GM23338 (cell line): Measurements from ENCODE around the gene JMJD7. TPM values are rescaled to one million over a fixed set of nuclear protein-coding genes. Genes with fewer than 3 reads are reported as not detected.

Source experiments
- ATAC-seq: fragments of 200-7000 bp; cut with Tn5 transposase; 3 replicates; pipeline ENCODE4 v1.9.1; 2020
- DNase-seq: peaks from one replicate; pipeline ENCODE4 v3.0.0-alpha.2; 2015; ENCODE audit warnings: low spot score
- H2AFZ ChIP-seq: fragments of 200-600 bp; sonication (generic); 2 replicates; pipeline ENCODE4 v1.8.0; 2016; ENCODE audit warnings: antibody characterized with exemption, mild to moderate bottlenecking, moderate library complexity
- H3F3A ChIP-seq: fragments of 200-600 bp; sonication (generic); replicated peaks from 2 replicates; pipeline ENCODE4 v1.8.0; 2017; ENCODE audit warnings: antibody characterized with exemption, mixed run types, low read depth
- H3K27ac ChIP-seq: fragments of 200-600 bp; sonication (generic); 2 replicates; pipeline ENCODE4 v1.6.1; 2016; ENCODE audit warnings: low read depth
- H3K27me3 ChIP-seq: fragments of 200-600 bp; sonication (generic); 2 replicates; pipeline ENCODE4 v1.8.0; 2016; ENCODE audit warnings: mild to moderate bottlenecking, mixed run types, moderate library complexity; ENCODE audit not compliant: insufficient read depth
- H3K36me3 ChIP-seq: fragments of 200-600 bp; sonication (generic); 2 replicates; pipeline ENCODE4 v1.8.0; 2016; ENCODE audit warnings: mild to moderate bottlenecking; ENCODE audit not compliant: insufficient read depth
- H3K4me1 ChIP-seq: fragments of 200-600 bp; sonication (generic); 2 replicates; pipeline ENCODE4 v1.8.0; 2016; ENCODE audit warnings: mild to moderate bottlenecking, moderate library complexity; ENCODE audit not compliant: insufficient read depth
- H3K4me2 ChIP-seq: fragments of 200-600 bp; sonication (generic); 2 replicates; pipeline ENCODE4 v1.7.1; 2017; ENCODE audit warnings: mixed run types
- H3K4me3 ChIP-seq: fragments of 200-600 bp; sonication (generic); 2 replicates; pipeline ENCODE4 v1.6.1; 2016; ENCODE audit warnings: mixed run types
- H3K79me2 ChIP-seq: fragments of 200-600 bp; sonication (generic); replicated peaks from 2 replicates; pipeline ENCODE4 v1.8.0; 2017; ENCODE audit warnings: mild to moderate bottlenecking; ENCODE audit not compliant: insufficient read depth
- H3K9me2 ChIP-seq: fragments of 200-600 bp; sonication (generic); 2 replicates; pipeline ENCODE4 v1.8.0; 2017; ENCODE audit not compliant: insufficient read depth
- H4K20me1 ChIP-seq: fragments of 200-600 bp; sonication (generic); replicated peaks from 2 replicates; pipeline ENCODE4 v1.8.0; 2017; ENCODE audit warnings: mild to moderate bottlenecking; ENCODE audit not compliant: insufficient read depth
- H3K27ac Mint-ChIP-seq: 2 replicates; pipeline ENCODE4 v1.8.0; 2020; ENCODE audit warnings: inconsistent platforms, mild to moderate bottlenecking, moderate library complexity, mixed read lengths
- H3K27me3 Mint-ChIP-seq: 3 replicates; pipeline ENCODE4 v1.8.0; 2022; ENCODE audit warnings: low read depth, mild to moderate bottlenecking, moderate library complexity, mixed read lengths, inconsistent platforms; ENCODE audit not compliant: insufficient read depth, poor library complexity
- H3K36me3 Mint-ChIP-seq: 3 replicates; pipeline ENCODE4 v1.8.0; 2021; ENCODE audit warnings: low read depth, mild to moderate bottlenecking, inconsistent platforms, moderate library complexity, mixed read lengths
- H3K4me1 Mint-ChIP-seq: 3 replicates; pipeline ENCODE4 v1.8.0; 2020; ENCODE audit warnings: mild to moderate bottlenecking, inconsistent platforms, mixed read lengths
- H3K4me3 Mint-ChIP-seq: 3 replicates; pipeline ENCODE4 v1.8.0; 2021; ENCODE audit warnings: moderate library complexity, mild to moderate bottlenecking, inconsistent platforms, mixed read lengths
- H3K9me3 Mint-ChIP-seq: 3 replicates; pipeline ENCODE4 v1.8.0; 2020; ENCODE audit warnings: moderate library complexity, mild to moderate bottlenecking, inconsistent platforms, mixed read lengths
- CREB1 ChIP-seq: fragments of 250-450 bp; sonication (Bioruptor Pico); IDR thresholded peaks from 2 replicates; pipeline ENCODE4 v1.5.0; 2020; ENCODE audit warnings: low read depth, mild to moderate bottlenecking, moderate library complexity
- EZH2 ChIP-seq: fragments of 200-600 bp; sonication (generic); IDR thresholded peaks from one replicate; pipeline ENCODE4 v1.8.0; 2017; ENCODE audit warnings: antibody characterized with exemption, mild to moderate bottlenecking, low read depth; ENCODE audit not compliant: unreplicated experiment
- NANOG ChIP-seq: IDR thresholded peaks from 2 replicates; pipeline ENCODE4 v1.6.1; 2016; ENCODE audit warnings: antibody characterized with exemption, borderline replicate concordance
- POLR2AphosphoS5 ChIP-seq: IDR thresholded peaks from 2 replicates; pipeline ENCODE4 v1.6.1; 2016; ENCODE audit warnings: antibody characterized with exemption, low read depth
- STAT1 ChIP-seq: IDR thresholded peaks from one replicate; pipeline ENCODE4 v1.6.1; 2016; ENCODE audit warnings: antibody characterized with exemption; ENCODE audit not compliant: unreplicated experiment
- ZNF114 ChIP-seq: fragments of 250-450 bp; sonication (Bioruptor Pico); IDR thresholded peaks from 2 replicates; pipeline ENCODE4 v1.5.0; 2020; ENCODE audit warnings: mild to moderate bottlenecking, moderate library complexity
- ZNF462 ChIP-seq: fragments of 250-450 bp; sonication (Bioruptor Pico); IDR thresholded peaks from 2 replicates; pipeline ENCODE4 v1.5.0; 2020; ENCODE audit warnings: mild to moderate bottlenecking, moderate library complexity
- polyA plus RNA-seq: library from polyadenylated mRNA; unstranded; fragments of >200 nt; fragmentation: Nextera tagmentation; extraction: Ambion mirVana; gene quantifications from 2 replicates; pipeline ENCODE4 v1.2.1, GENCODE V29; 2016
- total RNA-seq: library from RNA; depleted of rRNA; stranded (reverse); fragments of >200 nt; shearing (Covaris generic); gene quantifications from 2 replicates; pipeline ENCODE4 v1.2.3, GENCODE V29; 2014
- TF ChIP-seq, protein P1 (sequence below): IDR thresholded peaks from 2 replicates; pipeline ENCODE4 v1.6.1; 2016; ENCODE audit warnings: antibody characterized with exemption

JMJD7 gene
- total and polyA plus RNA-seq, 2 experiments from 2014 or later: 8.5 to 9.2 TPM

DNA sequence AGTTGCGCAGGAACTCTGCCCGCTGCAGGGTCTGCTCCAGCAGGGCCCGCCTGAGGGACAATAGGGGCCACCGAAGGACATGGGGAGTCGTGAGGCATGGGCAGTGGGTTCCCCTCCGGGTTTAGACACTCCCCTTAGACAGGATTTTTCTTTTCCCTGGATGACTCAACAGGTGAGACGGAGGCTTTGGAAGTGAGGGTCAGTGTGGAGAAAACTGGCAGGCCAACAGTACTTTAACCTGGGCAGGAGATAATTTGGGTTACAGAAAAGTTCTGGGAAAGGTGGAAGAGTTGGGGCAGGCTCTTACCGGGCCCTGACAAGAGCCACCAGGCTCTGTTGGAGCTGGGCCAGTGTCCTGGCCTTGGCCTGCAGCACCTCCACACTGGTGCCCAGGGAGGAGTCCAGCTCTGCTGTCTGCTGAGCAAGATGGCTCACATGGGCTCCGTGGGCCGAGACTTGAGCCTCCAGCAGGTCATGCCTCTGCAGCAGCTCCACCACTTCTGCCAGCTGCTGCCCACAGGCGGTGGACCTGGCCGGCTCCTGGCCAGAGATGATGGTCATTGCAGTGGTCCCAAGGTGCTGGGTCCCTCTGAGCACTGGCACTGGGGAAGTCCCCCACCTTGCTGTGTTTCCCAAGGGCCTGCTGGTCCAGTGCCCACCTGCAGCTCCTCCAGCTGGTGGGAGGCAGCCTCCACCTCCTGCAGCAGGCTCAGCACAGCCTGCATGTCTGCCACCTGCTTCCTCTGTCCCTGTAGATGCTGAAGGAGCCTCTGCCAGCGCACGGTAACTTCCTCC, 55.0 kb downstream of the JMJD7 start (continued):
- TF ChIP-seq ZNF462 (CRISPR knock-in tag) (no peak), ZNF114 (CRISPR knock-in tag) (no peak), STAT1 (no peak), NANOG (no peak), EZH2 (no peak), POLR2AphosphoS5 (no peak)
- TF ChIP-seq, protein P1, sequence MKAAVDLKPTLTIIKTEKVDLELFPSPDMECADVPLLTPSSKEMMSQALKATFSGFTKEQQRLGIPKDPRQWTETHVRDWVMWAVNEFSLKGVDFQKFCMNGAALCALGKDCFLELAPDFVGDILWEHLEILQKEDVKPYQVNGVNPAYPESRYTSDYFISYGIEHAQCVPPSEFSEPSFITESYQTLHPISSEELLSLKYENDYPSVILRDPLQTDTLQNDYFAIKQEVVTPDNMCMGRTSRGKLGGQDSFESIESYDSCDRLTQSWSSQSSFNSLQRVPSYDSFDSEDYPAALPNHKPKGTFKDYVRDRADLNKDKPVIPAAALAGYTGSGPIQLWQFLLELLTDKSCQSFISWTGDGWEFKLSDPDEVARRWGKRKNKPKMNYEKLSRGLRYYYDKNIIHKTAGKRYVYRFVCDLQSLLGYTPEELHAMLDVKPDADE: no peak

- no peaks in the 10 kb centered on the region for H3K4me1 ChIP-seq
- DNase-seq (no peak), ATAC-seq (no peak)
- H3F3A ChIP-seq: 0 out of 2 replicates have a peak, but pooled peaks cover 4% of the 10 kb centered on the region
- no peak overlapping the region for H3K4me2 ChIP-seq
- no peak overlapping the region for H3K27ac ChIP-seq
- H3K27me3 ChIP-seq: peaks cover 31% of the 10 kb centered on the region
- Mint-ChIP-seq H3K4me1 (peaks cover 10% of the 10 kb centered on the region), H3K36me3 (no peaks in the 10 kb centered on the region; the same call in 2 of the 3 replicates), H3K9me3 (no peaks in the 10 kb centered on the region; the same call in 2 of the 3 replicates), H3K27me3 (peaks cover 35% of the 10 kb centered on the region), H3K4me3 (no peak overlapping the region), H3K27ac (no peak overlapping the region)
- H3K9me2 ChIP-seq: no peaks in the 10 kb centered on the region
- no peaks in the 10 kb centered on the region for H3K36me3 ChIP-seq
- H3K4me3 ChIP-seq: no peak overlapping the region
- H2AFZ ChIP-seq: no peak overlapping the region
- no peaks in the 10 kb centered on the region for H4K20me1 ChIP-seq
- H3K79me2 ChIP-seq: no peaks in the 10 kb centered on the region
- TF ChIP-seq ZNF462 (CRISPR knock-in tag) (no peak), EZH2 (no peak), ZNF114 (CRISPR knock-in tag) (no peak), CREB1 (CRISPR knock-in tag) (no peak), STAT1 (no peak), POLR2AphosphoS5 (no peak)
Measured at GRCh38 chr15:41883484-41883825, 55.6 kb downstream of the JMJD7 start.
